Smooth muscle cell (in vitro differentiated cells): Measurements from ENCODE around the gene FAM13A. TPM values are rescaled to one million over a fixed set of nuclear protein-coding genes. Genes with fewer than 3 reads are reported as not detected.

Experiments
- DNase-seq: peaks from one replicate; lab custom pipeline; 2025; ENCODE audit not compliant: unreplicated experiment; lab: John Stamatoyannopoulos, UW
- H2AFZ ChIP-seq: fragments of 200-600 bp; sonication (generic); 2 replicates; pipeline ENCODE4 v1.6.0; 2016; ENCODE audit warnings: antibody characterized with exemption, low read depth, mild to moderate bottlenecking
- H3F3A ChIP-seq: fragments of 200-600 bp; sonication (generic); 2 replicates; pipeline ENCODE4 v1.6.0; 2017; ENCODE audit warnings: antibody characterized with exemption, low read depth
- H3K27ac ChIP-seq: fragments of 200-600 bp; sonication (generic); 2 replicates; pipeline ENCODE4 v1.5.1; 2016; ENCODE audit warnings: low read depth, mild to moderate bottlenecking
- H3K27me3 ChIP-seq: fragments of 200-600 bp; sonication (generic); 2 replicates; pipeline ENCODE4 v1.6.1; 2016; ENCODE audit warnings: low read depth, mild to moderate bottlenecking
- H3K36me3 ChIP-seq: fragments of 200-600 bp; sonication (generic); 2 replicates; pipeline ENCODE4 v1.5.1; 2016; ENCODE audit warnings: low read depth
- H3K4me1 ChIP-seq: fragments of 200-600 bp; sonication (generic); 2 replicates; pipeline ENCODE4 v1.5.1; 2016; ENCODE audit warnings: low read depth
- H3K4me2 ChIP-seq: fragments of 200-600 bp; sonication (generic); 2 replicates; pipeline ENCODE4 v1.6.0; 2016; ENCODE audit warnings: mild to moderate bottlenecking
- H3K4me3 ChIP-seq: fragments of 200-600 bp; sonication (generic); 2 replicates; pipeline ENCODE4 v1.5.1; 2016; ENCODE audit warnings: mild to moderate bottlenecking
- H3K79me2 ChIP-seq: fragments of 200-600 bp; sonication (generic); 2 replicates; pipeline ENCODE4 v1.6.0; 2016; ENCODE audit warnings: low read depth, mild to moderate bottlenecking
- H3K9ac ChIP-seq: fragments of 200-600 bp; sonication (generic); 2 replicates; pipeline ENCODE4 v1.6.0; 2016; ENCODE audit warnings: low read depth
- H3K9me3 ChIP-seq: fragments of 200-600 bp; sonication (generic); replicated peaks from 2 replicates; pipeline ENCODE4 v1.5.1; 2016; ENCODE audit warnings: low read depth
- H4K20me1 ChIP-seq: fragments of 200-600 bp; sonication (generic); 2 replicates; pipeline ENCODE4 v1.6.0; 2016; ENCODE audit warnings: low read depth
- CTCF ChIP-seq: fragments of 200-600 bp; sonication (generic); IDR thresholded peaks from 2 replicates; pipeline ENCODE4 v1.5.1; 2017; ENCODE audit warnings: borderline replicate concordance, mild to moderate bottlenecking, antibody characterized with exemption; ENCODE audit not compliant: insufficient read depth, poor library complexity, severe bottlenecking
- WGBS: methylation state at CpG from one replicate; pipeline ENCODE4 v1.1.7; 2016; ENCODE audit warnings: low lambda C conversion rate; 5-methylcytosine and 5-hydroxymethylcytosine counted together
- polyA plus RNA-seq: library from polyadenylated mRNA; unstranded; fragments of >200 nt; fragmentation: Nextera tagmentation; extraction: Ambion mirVana; gene quantifications from 2 replicates; pipeline ENCODE4 v1.2.1, GENCODE V29; 2016
- total RNA-seq: library from RNA; depleted of rRNA; stranded (reverse); fragments of >200 nt; gene quantifications from 2 replicates; pipeline ENCODE4 v1.2.3, GENCODE V29; 2014

FAM13A gene
- total and polyA plus RNA-seq, 2 experiments from 2014 or later: 14.6 to 39.9 TPM

GRCh38 chr4:88831031-88831430, 226.0 kb downstream of the FAM13A start:
- Histone ChIP-seq H4K20me1 (no peaks in the 10 kb centered on the region), H3K36me3 (no peaks in the 10 kb centered on the region), H3F3A (no peaks in the 10 kb centered on the region), H3K4me3 (no peak overlapping the region), H3K9ac (no peak overlapping the region), H3K27me3 (no peaks in the 10 kb centered on the region), H3K4me2 (no peak overlapping the region), H3K27ac (no peak overlapping the region), H2AFZ (no peak overlapping the region), H3K9me3 (no peaks in the 10 kb centered on the region), H3K79me2 (no peaks in the 10 kb centered on the region), H3K4me1 (no peaks in the 10 kb centered on the region)
- DNase-seq: no peak
- 85% methylated on average over 4 of the region's 4 CpGs for WGBS
- TF ChIP-seq CTCF: no peak

GRCh38 chr4:88830598-88830997, 226.4 kb downstream of the FAM13A start:
- Histone ChIP-seq H3K4me3 (no peak overlapping the region), H3K36me3 (no peaks in the 10 kb centered on the region)
- DNase-seq: no peak

GRCh38 chr4:88828842-88829571, 228.0 kb downstream of the FAM13A start:
- Histone ChIP-seq H3K36me3 (no peaks in the 10 kb centered on the region), H3K4me1 (peaks cover 4% of the 10 kb centered on the region), H3K9ac (no peak overlapping the region), H3K4me3 (no peak overlapping the region), H2AFZ (no peak overlapping the region), H3F3A (peaks cover 4% of the 10 kb centered on the region), H3K27me3 (no peaks in the 10 kb centered on the region), H3K9me3 (no peaks in the 10 kb centered on the region), H3K79me2 (no peaks in the 10 kb centered on the region), H4K20me1 (no peaks in the 10 kb centered on the region), H3K4me2 (no peak overlapping the region), H3K27ac (no peak overlapping the region)
- WGBS: 32% methylated on average over 1 of the region's 1 CpG
- DNase-seq: no peak
- no peak for TF ChIP-seq CTCF

More at GRCh38 chr4:88830598-88830997, 226.4 kb downstream of the FAM13A start:
- H3K27me3 ChIP-seq: no peaks in the 10 kb centered on the region
- no peaks in the 10 kb centered on the region for H3K9me3 ChIP-seq
- no peaks in the 10 kb centered on the region for H3K79me2 ChIP-seq
- H4K20me1 ChIP-seq: no peaks in the 10 kb centered on the region
- H2AFZ ChIP-seq: no peak overlapping the region
- no peak for TF ChIP-seq CTCF
- no peak overlapping the region for H3K9ac ChIP-seq
- H3K4me2 ChIP-seq: no peak overlapping the region
- 85% methylated on average over 2 of the region's 2 CpGs for WGBS
- no peaks in the 10 kb centered on the region for H3F3A ChIP-seq
- H3K27ac ChIP-seq: no peak overlapping the region
- H3K4me1 ChIP-seq: no peaks in the 10 kb centered on the region

GRCh38 chr4:88827442-88827841, 229.5 kb downstream of the FAM13A start:
- Histone ChIP-seq H3K4me2 (no peak overlapping the region), H3K4me1 (peaks cover 7% of the 10 kb centered on the region), H3K27ac (no peak overlapping the region), H3K9ac (no peak overlapping the region), H4K20me1 (no peaks in the 10 kb centered on the region), H3K9me3 (no peaks in the 10 kb centered on the region), H2AFZ (no peak overlapping the region), H3K79me2 (peaks cover 2% of the 10 kb centered on the region), H3F3A (peaks cover 6% of the 10 kb centered on the region), H3K36me3 (no peaks in the 10 kb centered on the region), H3K4me3 (no peak overlapping the region), H3K27me3 (no peaks in the 10 kb centered on the region)
- no peak for TF ChIP-seq CTCF
- no peak for DNase-seq
- 85% methylated on average over 2 of the region's 2 CpGs for WGBS
